ENCODE data around the gene DDX60. TPM values are rescaled to one million over a fixed set of nuclear protein-coding genes. Genes with fewer than 3 reads are reported as not detected.

DDX60 gene
- total RNA-seq, 1 experiment from 2014 or later, result 3.3 TPM

GRCh38 chr4:168265327-168265726, 53.2 kb downstream of the DDX60 start:
- no peak for DNase-seq (ENCODE audit: low spot score)
- Histone ChIP-seq H3K4me1 (ENCODE audit: insufficient read depth, low read length, poor library complexity, severe bottlenecking) (no peaks in the 10 kb centered on the region), H3K27me3 (replicated peaks; ENCODE audit: insufficient read depth, low read depth, low read length, poor library complexity) (no peaks in the 10 kb centered on the region), H3K27ac (ENCODE audit: low read depth, low read length, poor library complexity, severe bottlenecking) (no peak overlapping the region), H3K4me3 (ENCODE audit: low read depth, low read length, poor library complexity, severe bottlenecking) (no peak overlapping the region), H3K9me3 (ENCODE audit: low read depth, low read length, poor library complexity, severe bottlenecking) (no peaks in the 10 kb centered on the region), H3K36me3 (ENCODE audit: insufficient read depth, low read length, poor library complexity, severe bottlenecking) (no peaks in the 10 kb centered on the region)
- intact Hi-C loops (cut with micrococcal nuclease; ENCODE audit: unreplicated experiment), result no loop called here
- CTCF ChIA-PET, result no interaction called here
- no TSS peak for BruUV-seq (replicated peaks)
- TF ChIP-seq CTCF (conservative IDR thresholded peaks at IDR 0.05; ENCODE audit: low read depth, low read length) (no peak), EZH2 (IDR thresholded peaks at IDR 0.05; ENCODE audit: borderline replicate concordance, low read depth, low read length, poor library complexity, severe bottlenecking) (no peak)
- POLR2A ChIA-PET (ENCODE audit: low non-redundant PET), result no interaction called here

DNA sequence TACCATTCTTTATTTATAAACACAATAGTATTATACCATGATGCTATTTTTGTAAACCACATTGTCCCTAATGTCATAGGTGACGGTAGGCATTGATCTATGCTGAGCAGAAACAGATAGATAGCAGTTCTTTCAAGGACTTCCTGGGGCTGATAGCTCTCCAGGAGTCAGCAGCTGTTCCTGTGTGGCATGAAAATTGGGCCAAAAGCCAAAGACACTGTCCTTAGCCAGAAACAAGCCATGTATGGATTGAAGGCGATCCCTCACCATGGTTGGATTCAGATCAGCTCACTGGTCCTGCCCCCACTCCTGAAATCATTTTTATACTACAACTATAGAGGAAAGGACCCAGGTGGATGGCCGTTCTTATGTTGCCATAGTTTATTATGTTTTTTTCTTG, 53.6 kb downstream of the DDX60 start:
- ChIA-PET CTCF (no interaction called here), POLR2A (ENCODE audit: low non-redundant PET) (no interaction called here)
- BruUV-seq (replicated peaks), result no TSS peak
- TF ChIP-seq CTCF (conservative IDR thresholded peaks at IDR 0.05; ENCODE audit: low read depth, low read length), result no peak
- TF ChIP-seq EZH2 (IDR thresholded peaks at IDR 0.05; ENCODE audit: borderline replicate concordance, low read depth, low read length, poor library complexity, severe bottlenecking), result no peak
- Histone ChIP-seq H3K4me1 (ENCODE audit: insufficient read depth, low read length, poor library complexity, severe bottlenecking) (no peaks in the 10 kb centered on the region), H3K9me3 (ENCODE audit: low read depth, low read length, poor library complexity, severe bottlenecking) (no peaks in the 10 kb centered on the region), H3K27me3 (replicated peaks; ENCODE audit: insufficient read depth, low read depth, low read length, poor library complexity) (no peaks in the 10 kb centered on the region), H3K36me3 (ENCODE audit: insufficient read depth, low read length, poor library complexity, severe bottlenecking) (no peaks in the 10 kb centered on the region), H3K4me3 (ENCODE audit: low read depth, low read length, poor library complexity, severe bottlenecking) (no peak overlapping the region), H3K27ac (ENCODE audit: low read depth, low read length, poor library complexity, severe bottlenecking) (no peak overlapping the region)
- no peak for DNase-seq (ENCODE audit: low spot score)
- intact Hi-C loops (cut with micrococcal nuclease; ENCODE audit: unreplicated experiment), result no loop called here

DNA sequence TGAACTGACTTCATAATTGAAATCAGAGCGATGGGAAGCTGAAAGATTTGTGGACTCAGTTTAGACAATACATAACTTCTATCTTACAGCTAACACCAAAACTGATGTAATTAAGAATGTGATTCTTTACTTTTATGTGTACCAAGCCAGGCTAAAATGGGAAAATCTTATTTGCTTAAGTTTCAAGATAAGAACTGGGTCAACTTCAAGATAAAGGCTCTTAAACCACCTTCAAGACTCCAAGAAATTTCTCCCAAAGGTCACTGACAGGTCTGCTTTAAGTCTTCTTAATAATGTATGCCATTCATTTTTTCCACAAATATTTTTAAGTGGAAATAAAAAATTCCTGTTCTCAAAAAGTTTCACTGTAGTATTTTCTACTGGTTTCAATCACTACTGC, 55.5 kb downstream of the DDX60 start:
- intact Hi-C loops (cut with micrococcal nuclease; ENCODE audit: unreplicated experiment), result no loop called here
- TF ChIP-seq EZH2 (IDR thresholded peaks at IDR 0.05; ENCODE audit: borderline replicate concordance, low read depth, low read length, poor library complexity, severe bottlenecking), result no peak
- no peak for TF ChIP-seq CTCF (conservative IDR thresholded peaks at IDR 0.05; ENCODE audit: low read depth, low read length)
- no TSS peak for BruUV-seq (replicated peaks)
- Histone ChIP-seq H3K36me3 (ENCODE audit: insufficient read depth, low read length, poor library complexity, severe bottlenecking) (no peaks in the 10 kb centered on the region), H3K4me3 (ENCODE audit: low read depth, low read length, poor library complexity, severe bottlenecking) (no peak overlapping the region), H3K9me3 (ENCODE audit: low read depth, low read length, poor library complexity, severe bottlenecking) (no peaks in the 10 kb centered on the region), H3K4me1 (ENCODE audit: insufficient read depth, low read length, poor library complexity, severe bottlenecking) (no peaks in the 10 kb centered on the region), H3K27me3 (replicated peaks; ENCODE audit: insufficient read depth, low read depth, low read length, poor library complexity) (no peaks in the 10 kb centered on the region), H3K27ac (ENCODE audit: low read depth, low read length, poor library complexity, severe bottlenecking) (no peak overlapping the region)
- POLR2A ChIA-PET (ENCODE audit: low non-redundant PET), result no interaction called here
- DNase-seq (ENCODE audit: low spot score), result no peak
- CTCF ChIA-PET, result no interaction called here

Measured in A673 (cell line).